NCI-H510A (cell line): Measurements from ENCODE around the gene MILR1.
"Not testable (repeated sequence)": the region's sequence is repeated elsewhere in the genome, so short reads cannot be mapped to it uniquely, and the experiment has no call there.

Experiments
- DNase-seq: peaks from one replicate; lab custom pipeline; 2025; lab: John Stamatoyannopoulos, UW

Gene MILR1

GRCh38 chr17:64448665-64449512, at the start of gene MILR1:
Gene MILR1 (plus strand): TSS chr17:64449115. CDS start chr17:64449169, 54 bp downstream.
- DNase-seq: no peak

- no peak for DNase-seq
These were observed 49.2 kb upstream of the MILR1 start for GRCh38 chr17:64399767-64400156.

GRCh38 chr17:64400642-64401041, 48.3 kb upstream of the MILR1 start:
- no peak for DNase-seq

GRCh38 chr17:64401244-64401860, 47.6 kb upstream of the MILR1 start:
- no peak for DNase-seq

GRCh38 chr17:64401941-64402340, 47.0 kb upstream of the MILR1 start:
- DNase-seq: no peak

GRCh38 chr17:64402469-64402868, 46.4 kb upstream of the MILR1 start:
- DNase-seq: no peak

GRCh38 chr17:64403881-64404460, 44.9 kb upstream of the MILR1 start:
- DNase-seq: no peak

- DNase-seq: peak; percentile 9
These were observed 42.4 kb upstream of the MILR1 start for GRCh38 chr17:64406321-64407200.

- DNase-seq: no peak
These were observed 38.0 kb upstream of the MILR1 start for GRCh38 chr17:64410750-64411490.

- DNase-seq: no peak
These were observed 36.7 kb upstream of the MILR1 start for GRCh38 chr17:64411999-64412771.

GRCh38 chr17:64412944-64413381, 36.0 kb upstream of the MILR1 start:
- no peak for DNase-seq

GRCh38 chr17:64413513-64413912, 35.4 kb upstream of the MILR1 start:
- DNase-seq: no peak

GRCh38 chr17:64418506-64419339, 30.2 kb upstream of the MILR1 start:
- DNase-seq: no peak

GRCh38 chr17:64420143-64420670, 28.7 kb upstream of the MILR1 start:
- peak; percentile 44 for DNase-seq

GRCh38 chr17:64422121-64422520, 26.8 kb upstream of the MILR1 start:
- DNase-seq: not testable (repeated sequence)

- DNase-seq: no peak
These were observed 25.0 kb upstream of the MILR1 start for GRCh38 chr17:64423881-64424280.

- no peak for DNase-seq
These were observed 24.5 kb upstream of the MILR1 start for GRCh38 chr17:64424324-64424849.

- DNase-seq: no peak
These were observed 23.7 kb upstream of the MILR1 start for GRCh38 chr17:64425191-64425590.

GRCh38 chr17:64426596-64426995, 22.3 kb upstream of the MILR1 start:
- DNase-seq: peak; percentile 67
